Skeletal muscle cell (primary cell): Measurements from ENCODE around the gene MC1R.
A peak's percentile ranks its signal among the peaks of the same experiment; 100 is the strongest.
"Not testable (repeated sequence)": the region's sequence is repeated elsewhere in the genome, so short reads cannot be mapped to it uniquely, and the experiment has no call there.

ENCODE experiments used
- DNase-seq: peaks from one replicate; pipeline ENCODE4 v3.0.0-alpha.2; 2010; ENCODE audit warnings: low read depth
- H3K4me3 ChIP-seq: 2 replicates; pipeline ENCODE4 v1.5.1; 2011; ENCODE audit warnings: low read depth, mild to moderate bottlenecking, control low read depth, low read length, moderate library complexity

The MC1R gene

GRCh38 chr16:89925596-89926079 is 7.0 kb downstream of the MC1R start:
- H3K4me3 ChIP-seq = peak overlapping the region; percentile 91
- no peak for DNase-seq

GRCh38 chr16:89931305-89931896 is 12.7 kb downstream of the MC1R start:
- DNase-seq = no peak
- H3K4me3 ChIP-seq = no peak overlapping the region

- DNase-seq = no peak
- no peak overlapping the region for H3K4me3 ChIP-seq
Measured at GRCh38 chr16:89931964-89932363, 13.3 kb downstream of the MC1R start.

GRCh38 chr16:89934019-89934418 is 15.4 kb downstream of the MC1R start:
- DNase-seq, H3K4me3 ChIP-seq: not testable (repeated sequence)

- H3K4me3 ChIP-seq = no peak overlapping the region
Measured at GRCh38 chr16:89934611-89935553, 16.2 kb downstream of the MC1R start.

GRCh38 chr16:89935620-89936019 is 17.0 kb downstream of the MC1R start:
- DNase-seq, H3K4me3 ChIP-seq: not testable (repeated sequence)

More at GRCh38 chr16:89934611-89935553, 16.2 kb downstream of the MC1R start:
- no peak for DNase-seq

- H3K4me3 ChIP-seq = no peak overlapping the region
- DNase-seq = no peak
Measured at GRCh38 chr16:89936034-89936433, 17.4 kb downstream of the MC1R start.

GRCh38 chr16:89936508-89936907 is 17.8 kb downstream of the MC1R start:
- no peak for DNase-seq
- H3K4me3 ChIP-seq = no peak overlapping the region

- H3K4me3 ChIP-seq = no peak overlapping the region
- DNase-seq = no peak
Measured at GRCh38 chr16:89936981-89937380, 18.3 kb downstream of the MC1R start.

GRCh38 chr16:89938175-89938885 is 19.7 kb downstream of the MC1R start:
- H3K4me3 ChIP-seq = no peak overlapping the region
- DNase-seq = no peak

GRCh38 chr16:89944773-89945172 is 26.1 kb downstream of the MC1R start:
- no peak overlapping the region for H3K4me3 ChIP-seq
- no peak for DNase-seq

GRCh38 chr16:89945654-89946053 is 27.0 kb downstream of the MC1R start:
- H3K4me3 ChIP-seq = no peak overlapping the region
- no peak for DNase-seq

- no peak overlapping the region for H3K4me3 ChIP-seq
- DNase-seq = no peak
Measured at GRCh38 chr16:89946515-89946914, 27.9 kb downstream of the MC1R start.

GRCh38 chr16:89949121-89949742 is 30.6 kb downstream of the MC1R start:
- DNase-seq = no peak
- peak overlapping the region; percentile 76 for H3K4me3 ChIP-seq

- DNase-seq = no peak
- peak overlapping the region; percentile 76 for H3K4me3 ChIP-seq
Measured at GRCh38 chr16:89949756-89950155, 31.1 kb downstream of the MC1R start.

GRCh38 chr16:89951509-89951908 is 32.8 kb downstream of the MC1R start:
- DNase-seq = no peak
- no peak overlapping the region for H3K4me3 ChIP-seq

- DNase-seq = no peak
- H3K4me3 ChIP-seq = no peak overlapping the region
Measured at GRCh38 chr16:89952049-89952448, 33.4 kb downstream of the MC1R start.

- no peak for DNase-seq
- no peak overlapping the region for H3K4me3 ChIP-seq
Measured at GRCh38 chr16:89952551-89952950, 33.9 kb downstream of the MC1R start.

- no peak overlapping the region for H3K4me3 ChIP-seq
Measured at GRCh38 chr16:89953671-89954406, 35.2 kb downstream of the MC1R start.

More at GRCh38 chr16:89953671-89954406, 35.2 kb downstream of the MC1R start:
- no peak for DNase-seq
